LNCaP clone FGC (cell line): ENCODE results near the gene CD55.

Experiments
- DNase-seq: peaks from one replicate; pipeline ENCODE4 v3.0.0-alpha.2; 2011; ENCODE audit warnings: low read depth
- H3K4me3 ChIP-seq: 2 replicates; pipeline ENCODE4 v1.5.1; 2011; ENCODE audit warnings: mild to moderate bottlenecking, low read depth, low read length, control low read depth
- CTCF ChIP-seq: IDR thresholded peaks from 2 replicates; pipeline ENCODE4 v1.5.1; 2012; ENCODE audit warnings: mild to moderate bottlenecking; ENCODE audit not compliant: control insufficient read depth, insufficient read depth; ENCODE audit errors: extremely low read depth

The CD55 gene

GRCh38 chr1:207388721-207389120, 67.2 kb downstream of the CD55 start:
- DNase-seq: no peak
- H3K4me3 ChIP-seq: no peak overlapping the region
- no peak for TF ChIP-seq CTCF

- DNase-seq: no peak
- no peak for TF ChIP-seq CTCF
- H3K4me3 ChIP-seq: no peak overlapping the region
Observed at GRCh38 chr1:207389728-207390464, 68.4 kb downstream of the CD55 start.

- no peak for TF ChIP-seq CTCF
- H3K4me3 ChIP-seq: no peak overlapping the region
- peak; percentile 49 for DNase-seq
Observed at GRCh38 chr1:207393610-207394009, 72.1 kb downstream of the CD55 start.

- TF ChIP-seq CTCF: no peak
- no peak overlapping the region for H3K4me3 ChIP-seq
- DNase-seq: no peak
Observed at GRCh38 chr1:207396168-207396746, 74.8 kb downstream of the CD55 start.

GRCh38 chr1:207397525-207397926, 76.0 kb downstream of the CD55 start:
- 0 out of 2 replicates have a peak, but pooled peaks have one; percentile 2 for TF ChIP-seq CTCF

GRCh38 chr1:207398986-207399385, 77.5 kb downstream of the CD55 start:
- DNase-seq: no peak
- H3K4me3 ChIP-seq: no peak overlapping the region
- no peak for TF ChIP-seq CTCF

More at GRCh38 chr1:207397525-207397926, 76.0 kb downstream of the CD55 start:
- DNase-seq: no peak
- H3K4me3 ChIP-seq: no peak overlapping the region

GRCh38 chr1:207401578-207401977, 80.1 kb downstream of the CD55 start:
- H3K4me3 ChIP-seq: no peak overlapping the region
- peak; percentile 27; the same call in 1 of the 2 replicates for TF ChIP-seq CTCF
- DNase-seq: no peak
